Activated CD4-positive, alpha-beta T cell treated with anti-CD3 and anti-CD28 coated beads for 24 hours (primary cell): Measurements from ENCODE around the gene BCL2.
A peak's percentile ranks its signal among the peaks of the same experiment; 100 is the strongest.

Source experiments
- DNase-seq, 2 donors: peaks; one replicate each; pipeline ENCODE4 v3.0.0-alpha.2; 2020; ENCODE audit warnings: low read depth in 2 of 2

The BCL2 gene

GRCh38 chr18:63084219-63084618, 235.3 kb downstream of the BCL2 start:
- DNase-seq = no peak

- DNase-seq = no peak
Measured at GRCh38 chr18:63083555-63083954, 236.0 kb downstream of the BCL2 start.

- no peak for DNase-seq
Measured at GRCh38 chr18:63083020-63083531, 236.5 kb downstream of the BCL2 start.

- DNase-seq = no peak
Measured at GRCh38 chr18:63082366-63083019, 237.1 kb downstream of the BCL2 start.

- DNase-seq = no peak
Measured at GRCh38 chr18:63079114-63079513, 240.5 kb downstream of the BCL2 start.

- no peak for DNase-seq
Measured at GRCh38 chr18:63078471-63078870, 241.1 kb downstream of the BCL2 start.

GRCh38 chr18:63074981-63075404, 244.6 kb downstream of the BCL2 start:
- DNase-seq = peak; percentile 39 to 61

GRCh38 chr18:63073481-63073880, 246.1 kb downstream of the BCL2 start:
- no peak for DNase-seq
